Measurements from ENCODE around the gene CDKL1.
"Not testable (repeated sequence)": the region's sequence is repeated elsewhere in the genome, so short reads cannot be mapped to it uniquely, and the experiment has no call there.

Gene CDKL1

GRCh38 chr14:50335389-50335788 lies 61.3 kb downstream of the CDKL1 start:
- DNase-seq (ENCODE audit: low read depth in 1 of 2, low spot score in 1 of 2): no peak

GRCh38 chr14:50334211-50334610 lies 62.5 kb downstream of the CDKL1 start:
- no peak for DNase-seq (ENCODE audit: low read depth in 1 of 2, low spot score in 1 of 2)

GRCh38 chr14:50333014-50333509 lies 63.6 kb downstream of the CDKL1 start:
- no peak for DNase-seq (ENCODE audit: low read depth in 1 of 2, low spot score in 1 of 2)

GRCh38 chr14:50331596-50331995 lies 65.1 kb downstream of the CDKL1 start:
- no peak for DNase-seq (ENCODE audit: low read depth in 1 of 2, low spot score in 1 of 2)

GRCh38 chr14:50321009-50321660 lies 75.5 kb downstream of the CDKL1 start:
- peak in 1 of 2 donors; percentile 74 for DNase-seq (ENCODE audit: low read depth in 1 of 2, low spot score in 1 of 2)

- DNase-seq (ENCODE audit: low read depth in 1 of 2, low spot score in 1 of 2): no peak
Observed at GRCh38 chr14:50320283-50320682, 76.4 kb downstream of the CDKL1 start.

- no peak for DNase-seq (ENCODE audit: low read depth in 1 of 2, low spot score in 1 of 2)
Observed at GRCh38 chr14:50319721-50320120, 77.0 kb downstream of the CDKL1 start.

- DNase-seq (ENCODE audit: low read depth in 1 of 2, low spot score in 1 of 2): no peak
Observed at GRCh38 chr14:50319293-50319692, 77.4 kb downstream of the CDKL1 start.

GRCh38 chr14:50318031-50318626 lies 78.6 kb downstream of the CDKL1 start:
- DNase-seq (ENCODE audit: low read depth in 1 of 2, low spot score in 1 of 2): no peak

GRCh38 chr14:50314098-50314497 lies 82.6 kb downstream of the CDKL1 start:
- not testable (repeated sequence) for DNase-seq (ENCODE audit: low read depth in 1 of 2, low spot score in 1 of 2)

GRCh38 chr14:50312734-50313054 lies 84.0 kb downstream of the CDKL1 start:
- DNase-seq (ENCODE audit: low read depth in 1 of 2, low spot score in 1 of 2): no peak

- peak; percentile 76 to 83 for DNase-seq (ENCODE audit: low read depth in 1 of 2, low spot score in 1 of 2)
Observed at GRCh38 chr14:50311972-50312733, 84.5 kb downstream of the CDKL1 start, which contains the start of the genes DMAC2L and L2HGDH. DMAC2L (plus strand) TSS chr14:50312324; CDS start chr14:50321488, 9,164 bp downstream. L2HGDH (minus strand) TSS chr14:50312229; CDS start chr14:50312150, 79 bp downstream.

GRCh38 chr14:50311337-50311971 lies 85.2 kb downstream of the CDKL1 start:
- no peak for DNase-seq (ENCODE audit: low read depth in 1 of 2, low spot score in 1 of 2)

GRCh38 chr14:50310445-50310844 lies 86.2 kb downstream of the CDKL1 start:
- no peak for DNase-seq (ENCODE audit: low read depth in 1 of 2, low spot score in 1 of 2)

GRCh38 chr14:50308363-50308915 lies 88.2 kb downstream of the CDKL1 start:
- no peak for DNase-seq (ENCODE audit: low read depth in 1 of 2, low spot score in 1 of 2)

GRCh38 chr14:50303744-50304471 lies 92.8 kb downstream of the CDKL1 start:
- no peak for DNase-seq (ENCODE audit: low read depth in 1 of 2, low spot score in 1 of 2)

- DNase-seq (ENCODE audit: low read depth in 1 of 2, low spot score in 1 of 2): no peak
Observed at GRCh38 chr14:50301914-50302313, 94.8 kb downstream of the CDKL1 start.

- DNase-seq (ENCODE audit: low read depth in 1 of 2, low spot score in 1 of 2): no peak
Observed at GRCh38 chr14:50299585-50299984, 97.1 kb downstream of the CDKL1 start.

- no peak for DNase-seq (ENCODE audit: low read depth in 1 of 2, low spot score in 1 of 2)
Observed at GRCh38 chr14:50290306-50290705, 106.4 kb downstream of the CDKL1 start.

GRCh38 chr14:50288146-50288545 lies 108.5 kb downstream of the CDKL1 start:
- DNase-seq (ENCODE audit: low read depth in 1 of 2, low spot score in 1 of 2): no peak

- DNase-seq (ENCODE audit: low read depth in 1 of 2, low spot score in 1 of 2): no peak
Observed at GRCh38 chr14:50285861-50286260, 110.8 kb downstream of the CDKL1 start.

Measured in activated CD4-positive, alpha-beta T cell treated with anti-CD3 and anti-CD28 coated beads, Interleukin-2, amount 50 U/mL, for 24 hours (primary cell).